PC-3 (cell line): ENCODE results near the gene KCNG3. TPM values are rescaled to one million over a fixed set of nuclear protein-coding genes. Genes with fewer than 3 reads are reported as not detected.

Source experiments
- ATAC-seq: fragments of 200-7000 bp; cut with Tn5 transposase; 2 replicates; pipeline ENCODE4 v1.9.1; 2020; ENCODE audit warnings: mild to moderate bottlenecking, moderate library complexity
- BruUV-seq: library from RNA; stranded (reverse); fragments of 400-500 nt; replicated peaks from 2 replicates; lab custom pipeline; 2021; lab: Mats Ljungman, UMichigan
- CTCF ChIA-PET: fragments of 300-600 bp; sonication (Branson Sonifier 250); formaldehyde crosslinking; loops from one replicate; lab custom pipeline; 2022; ENCODE audit warnings: antibody characterized with exemption; lab: Charles Lee
- POLR2A ChIA-PET: fragments of 300-600 bp; sonication (Branson Sonifier 250); formaldehyde crosslinking; loops from one replicate; lab custom pipeline; 2022; ENCODE audit warnings: antibody characterized with exemption; ENCODE audit not compliant: unreplicated experiment; lab: Charles Lee
- DNase-seq: peaks from one replicate; pipeline ENCODE4 v3.0.0-alpha.2; 2015
- H2AFZ ChIP-seq: fragments of 300-600 bp; sonication (generic); 2 replicates; pipeline ENCODE4 v1.6.0; 2016; ENCODE audit warnings: antibody characterized with exemption, low read length
- H3F3A ChIP-seq: fragments of 300-600 bp; sonication (generic); one replicate; pipeline ENCODE4 v1.6.0; 2017; ENCODE audit warnings: antibody characterized with exemption, low read length, control low read depth, mild to moderate bottlenecking; ENCODE audit not compliant: unreplicated experiment
- H3K27ac ChIP-seq: fragments of 300-600 bp; sonication (generic); 2 replicates; pipeline ENCODE4 v1.5.1; 2016; ENCODE audit warnings: mild to moderate bottlenecking, low read length
- H3K27me3 ChIP-seq: fragments of 300-600 bp; sonication (generic); 2 replicates; pipeline ENCODE4 v1.6.1; 2016; ENCODE audit warnings: low read length, mixed read lengths
- H3K36me3 ChIP-seq: fragments of 300-600 bp; sonication (generic); 2 replicates; pipeline ENCODE4 v1.6.1; 2016; ENCODE audit warnings: low read depth, mixed run types, low read length, mixed read lengths
- H3K4me1 ChIP-seq: fragments of 300-600 bp; sonication (generic); 2 replicates; pipeline ENCODE4 v1.5.1; 2016; ENCODE audit warnings: low read length; ENCODE audit not compliant: insufficient read depth
- H3K4me2 ChIP-seq: fragments of 300-600 bp; sonication (generic); 2 replicates; pipeline ENCODE4 v1.6.0; 2016; ENCODE audit warnings: low read length
- H3K4me3 ChIP-seq: fragments of 300-600 bp; sonication (generic); 2 replicates; pipeline ENCODE4 v1.5.1; 2016; ENCODE audit warnings: mild to moderate bottlenecking, low read length, mixed read lengths
- H3K79me2 ChIP-seq: fragments of 300-600 bp; sonication (generic); 2 replicates; pipeline ENCODE4 v1.6.1; 2017; ENCODE audit warnings: low read length, mixed read lengths
- H3K9ac ChIP-seq: fragments of 300-600 bp; sonication (generic); 2 replicates; pipeline ENCODE4 v1.6.0; 2016; ENCODE audit warnings: mild to moderate bottlenecking, low read length
- H3K9me2 ChIP-seq: fragments of 300-600 bp; sonication (generic); replicated peaks from 2 replicates; pipeline ENCODE4 v1.6.1; 2016; ENCODE audit warnings: mixed run types, low read length, mixed read lengths
- H3K9me3 ChIP-seq: fragments of 300-600 bp; sonication (generic); 2 replicates; pipeline ENCODE4 v1.6.1; 2016; ENCODE audit warnings: low read length, mixed read lengths
- H4K20me1 ChIP-seq: fragments of 300-600 bp; sonication (generic); 2 replicates; pipeline ENCODE4 v1.6.1; 2016; ENCODE audit warnings: low read length, mixed read lengths
- EZH2 ChIP-seq: fragments of 300-600 bp; sonication (generic); IDR thresholded peaks from one replicate; pipeline ENCODE4 v1.6.1; 2017; ENCODE audit warnings: antibody characterized with exemption, mild to moderate bottlenecking, low read length; ENCODE audit not compliant: unreplicated experiment
- EZH2phosphoT487 ChIP-seq: fragments of 300-600 bp; sonication (generic); IDR thresholded peaks from 2 replicates; pipeline ENCODE4 v1.6.1; 2018; ENCODE audit warnings: mild to moderate bottlenecking, antibody characterized with exemption, low read length, borderline replicate concordance
- intact Hi-C: fragments of 100-400 bp; cut with micrococcal nuclease; formaldehyde crosslinking; loops from 2 replicates; pipeline ENCODE4 v1.9.0; 2023
- total RNA-seq: library from RNA; depleted of rRNA; stranded (reverse); fragments of >200 nt; gene quantifications from 2 replicates; pipeline ENCODE4 v1.2.3, GENCODE V29; 2014
- TF ChIP-seq, protein P1 (sequence below): fragments of 300-600 bp; sonication (generic); conservative IDR thresholded peaks from 2 replicates; pipeline ENCODE4 v1.5.1; 2017; ENCODE audit warnings: antibody characterized with exemption, low read depth, mild to moderate bottlenecking, low read length

The KCNG3 gene
- total RNA-seq, 1 experiment from 2014 or later, result 2.4 TPM

- no peaks in the 10 kb centered on the region for H3K27me3 ChIP-seq
- H3K9me2 ChIP-seq, result no peaks in the 10 kb centered on the region
- intact Hi-C loops, result no loop called here
- no peaks in the 10 kb centered on the region for H3K4me1 ChIP-seq
- TF ChIP-seq, protein P1, sequence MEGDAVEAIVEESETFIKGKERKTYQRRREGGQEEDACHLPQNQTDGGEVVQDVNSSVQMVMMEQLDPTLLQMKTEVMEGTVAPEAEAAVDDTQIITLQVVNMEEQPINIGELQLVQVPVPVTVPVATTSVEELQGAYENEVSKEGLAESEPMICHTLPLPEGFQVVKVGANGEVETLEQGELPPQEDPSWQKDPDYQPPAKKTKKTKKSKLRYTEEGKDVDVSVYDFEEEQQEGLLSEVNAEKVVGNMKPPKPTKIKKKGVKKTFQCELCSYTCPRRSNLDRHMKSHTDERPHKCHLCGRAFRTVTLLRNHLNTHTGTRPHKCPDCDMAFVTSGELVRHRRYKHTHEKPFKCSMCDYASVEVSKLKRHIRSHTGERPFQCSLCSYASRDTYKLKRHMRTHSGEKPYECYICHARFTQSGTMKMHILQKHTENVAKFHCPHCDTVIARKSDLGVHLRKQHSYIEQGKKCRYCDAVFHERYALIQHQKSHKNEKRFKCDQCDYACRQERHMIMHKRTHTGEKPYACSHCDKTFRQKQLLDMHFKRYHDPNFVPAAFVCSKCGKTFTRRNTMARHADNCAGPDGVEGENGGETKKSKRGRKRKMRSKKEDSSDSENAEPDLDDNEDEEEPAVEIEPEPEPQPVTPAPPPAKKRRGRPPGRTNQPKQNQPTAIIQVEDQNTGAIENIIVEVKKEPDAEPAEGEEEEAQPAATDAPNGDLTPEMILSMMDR, result no peak
- TF ChIP-seq EZH2phosphoT487 (no peak), EZH2 (no peak)
- no peak overlapping the region for H2AFZ ChIP-seq
- no peak overlapping the region for H3K9ac ChIP-seq
- ATAC-seq (no peak), DNase-seq (no peak)
- H3K79me2 ChIP-seq, result no peaks in the 10 kb centered on the region
- no peak overlapping the region for H3K4me2 ChIP-seq
- H3K36me3 ChIP-seq, result no peaks in the 10 kb centered on the region
- no peaks in the 10 kb centered on the region for H3K9me3 ChIP-seq
- H3K4me3 ChIP-seq, result no peak overlapping the region
- no TSS peak for BruUV-seq
- no peak overlapping the region for H3K27ac ChIP-seq
- ChIA-PET POLR2A (no interaction called here), CTCF (no interaction called here)
- no peaks in the 10 kb centered on the region for H4K20me1 ChIP-seq
- H3F3A ChIP-seq, result no peaks in the 10 kb centered on the region
Measured at GRCh38 chr2:42456126-42456839, 37.5 kb downstream of the KCNG3 start.

DNA sequence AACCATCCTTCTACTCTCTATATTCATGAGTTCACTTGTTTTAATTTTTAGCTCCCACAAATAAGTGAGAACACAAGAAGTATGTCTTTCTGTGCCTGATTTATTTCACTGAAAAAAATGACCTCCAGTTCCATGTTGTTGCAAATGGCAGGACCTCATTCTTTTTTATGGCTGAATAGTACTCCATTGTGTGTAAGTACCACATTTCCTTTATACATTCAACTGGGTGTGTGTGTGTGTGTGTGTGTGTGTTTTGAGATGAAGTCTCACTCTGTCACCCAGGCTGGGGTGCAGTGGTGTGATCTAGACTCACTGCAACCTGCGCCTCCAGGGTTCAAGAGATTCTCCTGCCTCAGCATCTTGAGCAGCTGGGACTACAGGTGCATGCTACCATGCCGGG is 41.2 kb downstream of the KCNG3 start:
- Histone ChIP-seq H3F3A (no peaks in the 10 kb centered on the region), H3K79me2 (no peaks in the 10 kb centered on the region), H3K4me3 (no peak overlapping the region), H3K36me3 (no peaks in the 10 kb centered on the region), H4K20me1 (no peaks in the 10 kb centered on the region), H3K9me2 (no peaks in the 10 kb centered on the region), H3K4me2 (no peak overlapping the region), H3K9ac (no peak overlapping the region), H3K27me3 (no peaks in the 10 kb centered on the region), H3K9me3 (no peaks in the 10 kb centered on the region), H3K4me1 (no peaks in the 10 kb centered on the region), H3K27ac (no peak overlapping the region), H2AFZ (no peak overlapping the region)
- no peak for ATAC-seq
- TF ChIP-seq EZH2 (no peak), EZH2phosphoT487 (no peak)
- TF ChIP-seq, protein P1, result no peak
- CTCF ChIA-PET, result no interaction called here
- BruUV-seq, result no TSS peak
- intact Hi-C loops, result no loop called here
- no peak for DNase-seq
- POLR2A ChIA-PET, result no interaction called here

- no peaks in the 10 kb centered on the region for H3K9me3 ChIP-seq
- no peaks in the 10 kb centered on the region for H3K4me1 ChIP-seq
- CTCF ChIA-PET, result no interaction called here
- TF ChIP-seq EZH2 (no peak), EZH2phosphoT487 (no peak)
- TF ChIP-seq, protein P1, result no peak
- H3K79me2 ChIP-seq, result no peaks in the 10 kb centered on the region
- no peak overlapping the region for H3K27ac ChIP-seq
- no TSS peak for BruUV-seq
- H3K9me2 ChIP-seq, result no peaks in the 10 kb centered on the region
- POLR2A ChIA-PET, result no interaction called here
- H3K4me2 ChIP-seq, result no peak overlapping the region
- no peak overlapping the region for H2AFZ ChIP-seq
- H3K27me3 ChIP-seq, result no peaks in the 10 kb centered on the region
- no peaks in the 10 kb centered on the region for H3K36me3 ChIP-seq
- no peak overlapping the region for H3K4me3 ChIP-seq
- intact Hi-C loops, result no loop called here
- H3K9ac ChIP-seq, result no peak overlapping the region
- no peaks in the 10 kb centered on the region for H4K20me1 ChIP-seq
- H3F3A ChIP-seq, result no peaks in the 10 kb centered on the region
- DNase-seq (no peak), ATAC-seq (no peak)
Measured at GRCh38 chr2:42450136-42450535, 43.6 kb downstream of the KCNG3 start.
